ENCODE data around the gene SCART1.

GRCh38 chr10:133516057-133516456 is 62.3 kb downstream of the SCART1 start:
- TF ChIP-seq GATA2 (IDR thresholded peaks at IDR 0.05; ENCODE audit: low read depth, low read length) (no peak), GATA3 (IDR thresholded peaks at IDR 0.05; ENCODE audit: low read depth, low read length) (no peak)

Measured in SH-SY5Y (cell line).